Naive B cell (primary cell): Measurements from ENCODE around the gene B3GALT6. TPM values are rescaled to one million over a fixed set of nuclear protein-coding genes. Genes with fewer than 3 reads are reported as not detected.
A peak's percentile ranks its signal among the peaks of the same experiment; 100 is the strongest.

Source experiments
- ATAC-seq, 2 donors: fragments of 150-1000 bp; cut with Tn5 transposase; 2 replicates each; pipeline ENCODE4 v1.10.0; 2021; ENCODE audit warnings: low read depth in 2 of 2, mild to moderate bottlenecking in 2 of 2, moderate library complexity in 2 of 2
- DNase-seq: peaks from one replicate; pipeline ENCODE4 v3.0.0; 2022
- H3K27ac Mint-ChIP-seq, 6 donors: one replicate each; pipeline ENCODE4 v1.8.0; 2020 to 2022; ENCODE audit warnings: mild to moderate bottlenecking in 6 of 6, mixed read lengths in 6 of 6, moderate library complexity in 5 of 6, inconsistent platforms in 2 of 6
- H3K27me3 Mint-ChIP-seq, 3 donors: one replicate each; pipeline ENCODE4 v1.8.0; 2021 to 2022; ENCODE audit warnings: mixed read lengths in 3 of 3, mild to moderate bottlenecking in 1 of 3
- H3K36me3 Mint-ChIP-seq, 2 donors: one replicate each; pipeline ENCODE4 v1.8.0; 2020 to 2022; ENCODE audit warnings: mixed read lengths in 2 of 2, inconsistent platforms in 1 of 2, mild to moderate bottlenecking in 1 of 2
- H3K4me1 Mint-ChIP-seq, 3 donors: one replicate each; pipeline ENCODE4 v1.8.0; 2020 to 2022; ENCODE audit warnings: mixed read lengths in 3 of 3, inconsistent platforms in 1 of 3, mild to moderate bottlenecking in 1 of 3, moderate library complexity in 1 of 3
- H3K4me3 Mint-ChIP-seq, 8 donors: one replicate each; pipeline ENCODE4 v1.8.0; 2020 to 2022; ENCODE audit warnings: mild to moderate bottlenecking in 8 of 8, mixed read lengths in 8 of 8, moderate library complexity in 8 of 8, inconsistent platforms in 2 of 8
- H3K9me3 Mint-ChIP-seq, 7 donors: one replicate each; pipeline ENCODE4 v1.8.0; 2020 to 2022; ENCODE audit warnings: mixed read lengths in 7 of 7, mild to moderate bottlenecking in 5 of 7, inconsistent platforms in 2 of 7, moderate library complexity in 1 of 7
- polyA plus RNA-seq, 6 donors: library from polyadenylated mRNA; unstranded; fragments of 300-500 nt; fragmentation: Illumina TruSeq; gene quantifications; one replicate each; pipeline ENCODE4 v1.2.3, GENCODE V29; 2021; ENCODE audit warnings: low read depth in 6 of 6

Gene B3GALT6
- polyA plus RNA-seq, 6 donors from 2014 or later = 6.9 to 22.9 (median 12.9) TPM

GRCh38 chr1:1253972-1254666 is 22.1 kb downstream of the B3GALT6 start:
- no peak for ATAC-seq
- peaks cover 0 to 1% (median 0%) of the 10 kb centered on the region in 7 donors for H3K9me3 Mint-ChIP-seq
- H3K27me3 Mint-ChIP-seq = no peaks in the 10 kb centered on the region
- peaks cover 0 to 10% of the 10 kb centered on the region in 2 donors for H3K36me3 Mint-ChIP-seq
- DNase-seq = no peak
- H3K27ac Mint-ChIP-seq = peak overlapping the region in 2 of 6 donors; percentile 7 to 48
- peak overlapping the region in 1 of 8 donors; percentile 47 for H3K4me3 Mint-ChIP-seq
- H3K4me1 Mint-ChIP-seq = peaks cover 17 to 24% (median 22%) of the 10 kb centered on the region in 3 donors

DNA sequence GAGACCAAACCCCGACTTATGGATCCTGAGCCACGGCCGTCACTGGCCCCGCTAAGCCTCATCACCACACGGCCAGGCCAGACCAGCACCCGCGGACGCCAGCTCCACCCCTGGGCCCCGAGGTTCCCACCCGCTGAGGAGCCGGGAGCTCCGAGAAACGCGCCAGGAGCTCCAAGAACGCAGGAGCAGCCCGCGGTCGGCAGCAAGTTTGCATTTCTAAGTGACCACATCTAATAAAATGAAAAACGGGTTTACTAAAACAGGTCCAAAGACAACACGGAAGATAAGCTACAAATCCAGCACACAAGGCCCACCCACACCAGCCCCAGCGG is 22.6 kb downstream of the B3GALT6 start:
- no peak overlapping the region for H3K27ac Mint-ChIP-seq
- H3K4me1 Mint-ChIP-seq = peaks cover 21 to 24% (median 21%) of the 10 kb centered on the region in 3 donors
- H3K9me3 Mint-ChIP-seq = peaks cover 0 to 1% (median 0%) of the 10 kb centered on the region in 7 donors
- ATAC-seq (no peak), DNase-seq (no peak)
- H3K27me3 Mint-ChIP-seq = no peaks in the 10 kb centered on the region
- H3K4me3 Mint-ChIP-seq = no peak overlapping the region
- H3K36me3 Mint-ChIP-seq = peaks cover 0 to 13% of the 10 kb centered on the region in 2 donors

DNA sequence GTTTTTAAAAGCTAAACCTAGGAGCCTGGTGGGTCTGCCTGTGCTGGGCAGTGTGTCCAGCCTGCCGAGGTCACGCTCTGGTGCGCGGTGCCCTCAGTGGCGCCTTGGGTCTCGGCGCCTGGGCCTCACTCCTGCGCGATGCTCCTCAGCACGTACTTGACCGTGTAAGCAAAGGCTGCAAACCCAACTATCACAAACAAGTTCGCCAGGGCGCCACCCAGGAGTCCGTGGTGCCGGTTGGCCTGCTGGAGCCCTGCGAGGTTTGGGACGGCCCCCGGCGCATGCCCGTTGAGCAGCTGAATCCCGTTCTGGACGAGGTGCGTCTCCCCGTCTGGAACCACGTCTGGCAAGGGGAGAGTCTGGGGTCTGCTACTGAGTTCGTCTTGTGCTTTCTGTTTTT is 23.0 kb downstream of the B3GALT6 start:
- ATAC-seq (no peak), DNase-seq (no peak)
- H3K36me3 Mint-ChIP-seq = peaks cover 0 to 18% of the 10 kb centered on the region in 2 donors
- H3K4me3 Mint-ChIP-seq = no peak overlapping the region
- H3K9me3 Mint-ChIP-seq = peaks cover 0 to 1% (median 0%) of the 10 kb centered on the region in 7 donors
- H3K27ac Mint-ChIP-seq = peak overlapping the region in 1 of 6 donors; percentile 28
- no peaks in the 10 kb centered on the region for H3K27me3 Mint-ChIP-seq
- H3K4me1 Mint-ChIP-seq = peaks cover 21 to 25% (median 24%) of the 10 kb centered on the region in 3 donors

DNA sequence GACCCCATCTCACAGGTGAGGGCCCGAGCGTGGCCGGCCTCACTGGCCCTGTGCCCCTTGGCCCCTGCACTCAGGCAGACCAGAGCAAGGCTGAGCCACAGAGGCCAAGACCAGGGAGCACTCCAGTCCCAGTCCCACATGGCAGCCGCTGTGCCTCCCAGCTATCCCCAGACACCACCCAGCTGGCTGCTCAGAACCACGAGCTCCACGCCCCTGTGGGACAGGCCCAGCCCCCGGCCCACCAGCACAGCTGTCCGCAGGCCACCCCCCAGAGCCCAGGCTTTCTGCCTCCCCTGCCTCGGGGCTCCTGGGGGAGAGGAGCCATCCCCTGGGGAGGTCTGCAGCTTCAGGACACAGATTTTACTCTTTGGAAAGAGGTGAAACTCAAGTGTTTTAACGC is 23.6 kb downstream of the B3GALT6 start:
- H3K27me3 Mint-ChIP-seq = no peaks in the 10 kb centered on the region
- peak overlapping the region in 1 of 6 donors; percentile 65 for H3K27ac Mint-ChIP-seq
- peaks cover 22 to 30% (median 23%) of the 10 kb centered on the region in 3 donors for H3K4me1 Mint-ChIP-seq
- peaks cover under 1 to 18% of the 10 kb centered on the region in 2 donors for H3K36me3 Mint-ChIP-seq
- H3K9me3 Mint-ChIP-seq = peaks cover 0 to 1% (median 0%) of the 10 kb centered on the region in 7 donors
- ATAC-seq = no peak
- no peak overlapping the region for H3K4me3 Mint-ChIP-seq
- DNase-seq = no peak

DNA sequence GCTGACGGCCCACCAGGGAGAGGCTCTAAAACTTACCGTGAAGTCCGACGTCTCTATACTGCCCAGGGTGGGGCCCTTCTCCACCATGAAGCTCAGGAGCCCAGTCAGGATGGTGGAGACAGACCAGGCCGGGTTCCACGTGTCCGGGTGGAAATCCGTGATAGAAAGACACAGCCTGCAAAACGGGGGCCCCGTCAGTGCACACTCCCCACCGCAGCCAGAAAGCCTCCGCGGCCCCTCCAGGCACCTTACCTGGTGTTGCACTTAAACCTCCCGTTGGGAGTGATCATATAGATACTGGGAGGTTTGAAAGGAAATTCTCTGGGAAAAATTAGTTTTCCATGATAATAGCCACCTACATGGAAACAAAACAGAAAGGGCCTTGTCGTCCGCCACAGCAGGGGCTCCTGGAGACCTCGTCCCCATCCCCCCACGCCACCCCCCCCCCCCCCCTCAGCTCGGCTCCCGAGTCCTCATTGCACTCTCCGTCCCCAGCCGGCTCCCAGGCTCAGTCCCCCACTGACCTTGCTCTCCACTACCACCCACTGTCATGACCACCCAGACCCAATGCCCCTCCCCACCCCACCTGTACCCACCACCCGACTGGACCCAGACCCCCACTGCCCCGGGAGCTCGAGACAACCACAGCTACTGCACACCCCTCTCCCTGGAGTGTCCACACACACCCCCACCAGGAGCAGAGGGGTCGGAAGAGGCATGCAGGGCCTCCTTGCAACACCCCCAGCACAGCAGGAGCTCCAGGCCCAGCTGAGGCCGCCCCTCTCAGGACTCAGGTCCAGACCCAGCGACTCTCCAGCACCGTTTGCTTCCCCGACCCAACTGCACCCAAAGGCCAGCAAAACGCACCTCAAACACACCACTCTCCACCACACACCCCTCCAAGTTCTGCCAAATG is 25.2 kb downstream of the B3GALT6 start:
- no peak for ATAC-seq
- H3K27me3 Mint-ChIP-seq = no peaks in the 10 kb centered on the region
- H3K4me3 Mint-ChIP-seq = no peak overlapping the region
- peaks cover 0 to 3% (median 0%) of the 10 kb centered on the region in 7 donors for H3K9me3 Mint-ChIP-seq
- H3K27ac Mint-ChIP-seq = peak overlapping the region in 1 of 6 donors; percentile 71
- H3K36me3 Mint-ChIP-seq = peaks cover 5 to 18% of the 10 kb centered on the region in 2 donors
- peaks cover 19 to 32% (median 22%) of the 10 kb centered on the region in 3 donors for H3K4me1 Mint-ChIP-seq
- DNase-seq = no peak

- Mint-ChIP-seq H3K27ac (peak overlapping the region in 2 of 6 donors; percentile 28 to 31), H3K9me3 (peaks cover 0 to 3% (median 0%) of the 10 kb centered on the region in 7 donors), H3K4me3 (no peak overlapping the region), H3K36me3 (peaks cover 5 to 8% of the 10 kb centered on the region in 2 donors), H3K27me3 (no peaks in the 10 kb centered on the region), H3K4me1 (peaks cover 19 to 29% (median 29%) of the 10 kb centered on the region in 3 donors)
- ATAC-seq (no peak), DNase-seq (no peak)
Measured at GRCh38 chr1:1259119-1259488, 27.1 kb downstream of the B3GALT6 start.

- peaks cover 0 to 3% (median 0%) of the 10 kb centered on the region in 7 donors for H3K9me3 Mint-ChIP-seq
- DNase-seq = no peak
- peak overlapping the region in 3 of 6 donors; percentile 31 to 80 (median 71) for H3K27ac Mint-ChIP-seq
- ATAC-seq = no peak
- peaks cover 5 to 8% of the 10 kb centered on the region in 2 donors for H3K36me3 Mint-ChIP-seq
- no peak overlapping the region for H3K4me3 Mint-ChIP-seq
- H3K4me1 Mint-ChIP-seq = peaks cover 19 to 29% (median 29%) of the 10 kb centered on the region in 3 donors
- no peaks in the 10 kb centered on the region for H3K27me3 Mint-ChIP-seq
Measured at GRCh38 chr1:1259540-1259939, 27.5 kb downstream of the B3GALT6 start.

- peaks cover 0 to 3% (median 0%) of the 10 kb centered on the region in 7 donors for H3K9me3 Mint-ChIP-seq
- peak overlapping the region in 4 of 8 donors; percentile 27 to 76 (median 42) for H3K4me3 Mint-ChIP-seq
- H3K27me3 Mint-ChIP-seq = no peaks in the 10 kb centered on the region
- ATAC-seq (peak; percentile 60 to 65), DNase-seq (no peak)
- H3K4me1 Mint-ChIP-seq = peaks cover 22 to 32% (median 29%) of the 10 kb centered on the region in 3 donors
- peaks cover 5 to 8% of the 10 kb centered on the region in 2 donors for H3K36me3 Mint-ChIP-seq
- H3K27ac Mint-ChIP-seq = peak overlapping the region; percentile 12 to 94 (median 74)
Measured at GRCh38 chr1:1259951-1260600, 28.0 kb downstream of the B3GALT6 start.

DNA sequence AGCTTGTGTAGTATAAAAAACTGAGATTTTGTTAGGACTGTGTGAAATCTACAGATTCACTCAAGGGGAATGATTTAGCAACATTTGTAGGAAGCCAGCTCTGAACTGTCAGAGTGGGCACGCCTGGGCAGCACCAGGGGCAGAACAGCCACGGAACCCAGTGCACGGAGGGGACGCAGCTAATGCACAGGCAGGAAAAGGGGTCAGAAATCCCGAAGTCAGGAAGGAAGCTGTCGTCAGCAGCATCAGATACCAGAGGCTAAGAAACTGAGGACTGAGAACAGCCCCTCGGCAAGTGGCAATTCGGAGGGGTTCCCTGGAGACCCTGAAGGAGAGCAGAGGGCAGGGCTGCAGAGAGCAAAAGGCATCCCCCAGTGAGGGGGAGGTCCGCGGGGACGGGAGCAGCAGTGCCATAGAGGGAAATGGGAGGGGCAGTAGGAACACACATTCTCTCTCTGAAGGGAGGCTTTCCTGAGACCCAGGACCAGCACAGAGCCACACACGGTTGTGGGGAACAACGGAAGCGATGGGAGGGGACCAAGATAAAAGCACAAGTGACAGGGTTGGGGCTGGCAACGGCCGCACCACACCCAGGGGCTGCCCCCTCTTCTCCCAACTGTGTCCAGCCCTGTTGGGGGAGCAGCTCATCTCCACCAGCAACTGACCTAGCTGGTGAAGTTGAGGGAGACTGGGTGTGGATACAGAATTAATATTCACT is 29.0 kb downstream of the B3GALT6 start:
- no peak for ATAC-seq
- Mint-ChIP-seq H3K36me3 (peaks cover 5 to 8% of the 10 kb centered on the region in 2 donors), H3K9me3 (peaks cover 0 to 3% (median 0%) of the 10 kb centered on the region in 7 donors), H3K27ac (peak overlapping the region in 4 of 6 donors; percentile 71 to 90 (median 82)), H3K4me1 (peaks cover 26 to 37% (median 32%) of the 10 kb centered on the region in 3 donors), H3K4me3 (peak overlapping the region in 5 of 8 donors; percentile 27 to 52 (median 35)), H3K27me3 (no peaks in the 10 kb centered on the region)
- no peak for DNase-seq

- DNase-seq (no peak), ATAC-seq (no peak)
- Mint-ChIP-seq H3K36me3 (peaks cover 5 to 8% of the 10 kb centered on the region in 2 donors), H3K27me3 (no peaks in the 10 kb centered on the region), H3K4me1 (peaks cover 28 to 39% (median 32%) of the 10 kb centered on the region in 3 donors), H3K4me3 (no peak overlapping the region), H3K9me3 (peaks cover 0 to 3% (median 0%) of the 10 kb centered on the region in 7 donors), H3K27ac (no peak overlapping the region)
Measured at GRCh38 chr1:1262071-1262470, 30.0 kb downstream of the B3GALT6 start.

GRCh38 chr1:1262758-1263157 is 30.7 kb downstream of the B3GALT6 start:
- Mint-ChIP-seq H3K9me3 (peaks cover 0 to 1% (median 0%) of the 10 kb centered on the region in 7 donors), H3K4me1 (peaks cover 28 to 36% (median 30%) of the 10 kb centered on the region in 3 donors), H3K36me3 (peaks cover 5 to 8% of the 10 kb centered on the region in 2 donors), H3K27ac (peak overlapping the region in 3 of 6 donors; percentile 12 to 58 (median 27)), H3K27me3 (no peaks in the 10 kb centered on the region), H3K4me3 (no peak overlapping the region)
- no peak for ATAC-seq
- no peak for DNase-seq

- DNase-seq (no peak), ATAC-seq (no peak)
- Mint-ChIP-seq H3K4me3 (no peak overlapping the region), H3K36me3 (peaks cover 5 to 8% of the 10 kb centered on the region in 2 donors), H3K9me3 (peaks cover 0 to 1% (median 0%) of the 10 kb centered on the region in 7 donors), H3K27ac (no peak overlapping the region), H3K27me3 (no peaks in the 10 kb centered on the region), H3K4me1 (peaks cover 27 to 44% (median 32%) of the 10 kb centered on the region in 3 donors)
Measured at GRCh38 chr1:1264026-1264425, 32.0 kb downstream of the B3GALT6 start.
